GM23338 (cell line): ENCODE measurements around the gene ZDHHC7. TPM values are rescaled to one million over a fixed set of nuclear protein-coding genes. Genes with fewer than 3 reads are reported as not detected.
A peak's percentile ranks its signal among the peaks of the same experiment; 100 is the strongest.

Source experiments
- ATAC-seq: fragments of 200-7000 bp; cut with Tn5 transposase; 3 replicates; pipeline ENCODE4 v1.9.1; 2020
- DNase-seq: peaks from one replicate; pipeline ENCODE4 v3.0.0-alpha.2; 2015; ENCODE audit warnings: low spot score
- H2AFZ ChIP-seq: fragments of 200-600 bp; sonication (generic); 2 replicates; pipeline ENCODE4 v1.8.0; 2016; ENCODE audit warnings: antibody characterized with exemption, mild to moderate bottlenecking, moderate library complexity
- H3F3A ChIP-seq: fragments of 200-600 bp; sonication (generic); replicated peaks from 2 replicates; pipeline ENCODE4 v1.8.0; 2017; ENCODE audit warnings: antibody characterized with exemption, mixed run types, low read depth
- H3K27ac ChIP-seq: fragments of 200-600 bp; sonication (generic); 2 replicates; pipeline ENCODE4 v1.6.1; 2016; ENCODE audit warnings: low read depth
- H3K27me3 ChIP-seq: fragments of 200-600 bp; sonication (generic); 2 replicates; pipeline ENCODE4 v1.8.0; 2016; ENCODE audit warnings: mild to moderate bottlenecking, mixed run types, moderate library complexity; ENCODE audit not compliant: insufficient read depth
- H3K36me3 ChIP-seq: fragments of 200-600 bp; sonication (generic); 2 replicates; pipeline ENCODE4 v1.8.0; 2016; ENCODE audit warnings: mild to moderate bottlenecking; ENCODE audit not compliant: insufficient read depth
- H3K4me1 ChIP-seq: fragments of 200-600 bp; sonication (generic); 2 replicates; pipeline ENCODE4 v1.8.0; 2016; ENCODE audit warnings: mild to moderate bottlenecking, moderate library complexity; ENCODE audit not compliant: insufficient read depth
- H3K4me2 ChIP-seq: fragments of 200-600 bp; sonication (generic); 2 replicates; pipeline ENCODE4 v1.7.1; 2017; ENCODE audit warnings: mixed run types
- H3K4me3 ChIP-seq: fragments of 200-600 bp; sonication (generic); 2 replicates; pipeline ENCODE4 v1.6.1; 2016; ENCODE audit warnings: mixed run types
- H3K79me2 ChIP-seq: fragments of 200-600 bp; sonication (generic); replicated peaks from 2 replicates; pipeline ENCODE4 v1.8.0; 2017; ENCODE audit warnings: mild to moderate bottlenecking; ENCODE audit not compliant: insufficient read depth
- H3K9me2 ChIP-seq: fragments of 200-600 bp; sonication (generic); 2 replicates; pipeline ENCODE4 v1.8.0; 2017; ENCODE audit not compliant: insufficient read depth
- H4K20me1 ChIP-seq: fragments of 200-600 bp; sonication (generic); replicated peaks from 2 replicates; pipeline ENCODE4 v1.8.0; 2017; ENCODE audit warnings: mild to moderate bottlenecking; ENCODE audit not compliant: insufficient read depth
- H3K27ac Mint-ChIP-seq: 2 replicates; pipeline ENCODE4 v1.8.0; 2020; ENCODE audit warnings: inconsistent platforms, mild to moderate bottlenecking, moderate library complexity, mixed read lengths
- H3K27me3 Mint-ChIP-seq: 3 replicates; pipeline ENCODE4 v1.8.0; 2022; ENCODE audit warnings: low read depth, mild to moderate bottlenecking, moderate library complexity, mixed read lengths, inconsistent platforms; ENCODE audit not compliant: insufficient read depth, poor library complexity
- H3K36me3 Mint-ChIP-seq: 3 replicates; pipeline ENCODE4 v1.8.0; 2021; ENCODE audit warnings: low read depth, mild to moderate bottlenecking, inconsistent platforms, moderate library complexity, mixed read lengths
- H3K4me1 Mint-ChIP-seq: 3 replicates; pipeline ENCODE4 v1.8.0; 2020; ENCODE audit warnings: mild to moderate bottlenecking, inconsistent platforms, mixed read lengths
- H3K4me3 Mint-ChIP-seq: 3 replicates; pipeline ENCODE4 v1.8.0; 2021; ENCODE audit warnings: moderate library complexity, mild to moderate bottlenecking, inconsistent platforms, mixed read lengths
- H3K9me3 Mint-ChIP-seq: 3 replicates; pipeline ENCODE4 v1.8.0; 2020; ENCODE audit warnings: moderate library complexity, mild to moderate bottlenecking, inconsistent platforms, mixed read lengths
- CREB1 ChIP-seq: fragments of 250-450 bp; sonication (Bioruptor Pico); IDR thresholded peaks from 2 replicates; pipeline ENCODE4 v1.5.0; 2020; ENCODE audit warnings: low read depth, mild to moderate bottlenecking, moderate library complexity
- ETS1 ChIP-seq: IDR thresholded peaks from 2 replicates; pipeline ENCODE4 v1.6.1; 2016; ENCODE audit warnings: antibody characterized with exemption
- EZH2 ChIP-seq: fragments of 200-600 bp; sonication (generic); IDR thresholded peaks from one replicate; pipeline ENCODE4 v1.8.0; 2017; ENCODE audit warnings: antibody characterized with exemption, mild to moderate bottlenecking, low read depth; ENCODE audit not compliant: unreplicated experiment
- EZH2phosphoT487 ChIP-seq: fragments of 200-600 bp; sonication (generic); IDR thresholded peaks from one replicate; pipeline ENCODE4 v1.8.1; 2018; ENCODE audit warnings: antibody characterized with exemption; ENCODE audit not compliant: unreplicated experiment
- JUNB ChIP-seq: IDR thresholded peaks from one replicate; pipeline ENCODE4 v1.6.1; 2016; ENCODE audit warnings: antibody characterized with exemption; ENCODE audit not compliant: unreplicated experiment
- NANOG ChIP-seq: IDR thresholded peaks from 2 replicates; pipeline ENCODE4 v1.6.1; 2016; ENCODE audit warnings: antibody characterized with exemption, borderline replicate concordance
- POLR2AphosphoS5 ChIP-seq: IDR thresholded peaks from 2 replicates; pipeline ENCODE4 v1.6.1; 2016; ENCODE audit warnings: antibody characterized with exemption, low read depth
- STAT1 ChIP-seq: IDR thresholded peaks from one replicate; pipeline ENCODE4 v1.6.1; 2016; ENCODE audit warnings: antibody characterized with exemption; ENCODE audit not compliant: unreplicated experiment
- ZNF114 ChIP-seq: fragments of 250-450 bp; sonication (Bioruptor Pico); IDR thresholded peaks from 2 replicates; pipeline ENCODE4 v1.5.0; 2020; ENCODE audit warnings: mild to moderate bottlenecking, moderate library complexity
- ZNF331 ChIP-seq: fragments of 250-450 bp; sonication (Bioruptor Pico); IDR thresholded peaks from 2 replicates; pipeline ENCODE4 v1.5.0; 2020; ENCODE audit warnings: low read depth, mild to moderate bottlenecking, moderate library complexity
- polyA plus RNA-seq: library from polyadenylated mRNA; unstranded; fragments of >200 nt; fragmentation: Nextera tagmentation; extraction: Ambion mirVana; gene quantifications from 2 replicates; pipeline ENCODE4 v1.2.1, GENCODE V29; 2016
- total RNA-seq: library from RNA; depleted of rRNA; stranded (reverse); fragments of >200 nt; shearing (Covaris generic); gene quantifications from 2 replicates; pipeline ENCODE4 v1.2.3, GENCODE V29; 2014
- TF ChIP-seq, protein P1 (sequence below), 2 experiments: fragments of 200-600 bp in 1 of 2; sonication (generic) in 1 of 2; conservative IDR thresholded peaks; 2 replicates each; pipeline versions ENCODE4 v1.5.1 to v1.6.1; 2016 to 2017; ENCODE audit warnings: antibody characterized with exemption in 2 of 2, low read depth in 2 of 2, mild to moderate bottlenecking in 2 of 2, moderate library complexity in 1 of 2

ZDHHC7 gene
- total and polyA plus RNA-seq, 2 experiments from 2014 or later: 13.1 to 46.1 TPM

DNA sequence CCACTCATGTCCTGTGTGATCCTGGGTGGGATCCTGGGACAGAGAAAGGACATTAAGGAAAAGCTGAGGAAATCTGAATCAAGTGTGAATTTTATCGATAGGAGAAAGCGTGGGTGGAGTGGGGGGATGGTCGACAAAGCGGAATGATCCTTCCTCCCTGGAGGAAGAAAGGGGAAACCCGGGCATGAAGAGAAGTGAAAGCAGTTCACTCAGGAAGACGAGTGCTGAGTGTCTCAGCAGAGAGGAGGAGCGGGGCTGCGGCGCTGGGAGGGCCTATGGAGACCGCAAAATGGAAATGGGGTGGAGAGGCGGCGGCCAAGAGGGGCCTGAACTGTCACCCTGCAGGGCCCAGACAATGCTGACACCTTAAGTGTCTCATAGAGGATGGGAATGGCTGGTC is 8.7 kb downstream of the ZDHHC7 start (continued):
- no peak for TF ChIP-seq NANOG
- no peak for TF ChIP-seq POLR2AphosphoS5
- TF ChIP-seq, protein P1, sequence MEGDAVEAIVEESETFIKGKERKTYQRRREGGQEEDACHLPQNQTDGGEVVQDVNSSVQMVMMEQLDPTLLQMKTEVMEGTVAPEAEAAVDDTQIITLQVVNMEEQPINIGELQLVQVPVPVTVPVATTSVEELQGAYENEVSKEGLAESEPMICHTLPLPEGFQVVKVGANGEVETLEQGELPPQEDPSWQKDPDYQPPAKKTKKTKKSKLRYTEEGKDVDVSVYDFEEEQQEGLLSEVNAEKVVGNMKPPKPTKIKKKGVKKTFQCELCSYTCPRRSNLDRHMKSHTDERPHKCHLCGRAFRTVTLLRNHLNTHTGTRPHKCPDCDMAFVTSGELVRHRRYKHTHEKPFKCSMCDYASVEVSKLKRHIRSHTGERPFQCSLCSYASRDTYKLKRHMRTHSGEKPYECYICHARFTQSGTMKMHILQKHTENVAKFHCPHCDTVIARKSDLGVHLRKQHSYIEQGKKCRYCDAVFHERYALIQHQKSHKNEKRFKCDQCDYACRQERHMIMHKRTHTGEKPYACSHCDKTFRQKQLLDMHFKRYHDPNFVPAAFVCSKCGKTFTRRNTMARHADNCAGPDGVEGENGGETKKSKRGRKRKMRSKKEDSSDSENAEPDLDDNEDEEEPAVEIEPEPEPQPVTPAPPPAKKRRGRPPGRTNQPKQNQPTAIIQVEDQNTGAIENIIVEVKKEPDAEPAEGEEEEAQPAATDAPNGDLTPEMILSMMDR (conservative IDR thresholded peaks at IDR 0.05; ENCODE audit: low read depth in 2 of 2): no peak
- no peak for TF ChIP-seq EZH2
- no peak for TF ChIP-seq ZNF114 (CRISPR knock-in tag)
- TF ChIP-seq JUNB: no peak
- no peak for TF ChIP-seq ZNF331 (CRISPR knock-in tag)

DNA sequence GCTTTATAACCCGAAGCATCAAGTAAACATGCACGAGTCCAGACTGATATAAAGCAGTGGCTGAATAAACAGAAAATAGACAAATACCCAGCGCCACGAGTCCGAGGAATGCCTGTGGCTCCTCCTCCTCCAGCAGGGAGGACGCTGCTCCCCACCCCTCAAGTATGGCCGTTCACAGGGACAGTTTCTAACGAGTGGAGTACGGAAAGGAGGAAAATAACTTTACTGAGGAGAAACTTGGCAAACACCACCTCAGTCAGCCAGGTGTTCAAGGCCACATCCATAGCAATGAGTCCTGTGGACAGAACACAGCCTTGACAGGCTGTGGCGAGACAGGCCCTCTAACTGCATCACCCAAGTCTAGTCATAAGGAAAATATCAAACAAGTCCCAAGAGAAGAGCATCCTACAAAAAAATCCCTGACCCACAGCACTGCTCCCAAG is 9.2 kb downstream of the ZDHHC7 start:
- no peaks in the 10 kb centered on the region for H3K9me2 ChIP-seq
- H3K4me1 ChIP-seq: no peaks in the 10 kb centered on the region; the same call in 1 of the 2 replicates
- H2AFZ ChIP-seq: no peak overlapping the region
- H3K4me1 Mint-ChIP-seq: peaks cover 35% of the 10 kb centered on the region
- no peak for ATAC-seq
- H3K4me3 Mint-ChIP-seq: no peak overlapping the region
- peaks cover 5% of the 10 kb centered on the region; the same call in 1 of the 3 replicates for H3K36me3 Mint-ChIP-seq
- 0 out of 2 replicates have a peak, but pooled peaks cover 5% of the 10 kb centered on the region for H3F3A ChIP-seq
- H4K20me1 ChIP-seq: peaks cover 39% of the 10 kb centered on the region
- DNase-seq: no peak
- H3K4me2 ChIP-seq: no peak overlapping the region
- no peaks in the 10 kb centered on the region for H3K27me3 ChIP-seq
- H3K27me3 Mint-ChIP-seq: peaks cover 6% of the 10 kb centered on the region
- TF ChIP-seq NANOG: no peak
- TF ChIP-seq CREB1 (CRISPR knock-in tag): no peak
- no peaks in the 10 kb centered on the region for H3K9me3 Mint-ChIP-seq
- peak overlapping the region; percentile 12 for H3K27ac Mint-ChIP-seq
- H3K27ac ChIP-seq: peak overlapping the region; percentile 50; the same call in 1 of the 2 replicates
- no peak overlapping the region for H3K4me3 ChIP-seq
- H3K36me3 ChIP-seq: no peaks in the 10 kb centered on the region
- H3K79me2 ChIP-seq: peaks cover 94% of the 10 kb centered on the region

DNA sequence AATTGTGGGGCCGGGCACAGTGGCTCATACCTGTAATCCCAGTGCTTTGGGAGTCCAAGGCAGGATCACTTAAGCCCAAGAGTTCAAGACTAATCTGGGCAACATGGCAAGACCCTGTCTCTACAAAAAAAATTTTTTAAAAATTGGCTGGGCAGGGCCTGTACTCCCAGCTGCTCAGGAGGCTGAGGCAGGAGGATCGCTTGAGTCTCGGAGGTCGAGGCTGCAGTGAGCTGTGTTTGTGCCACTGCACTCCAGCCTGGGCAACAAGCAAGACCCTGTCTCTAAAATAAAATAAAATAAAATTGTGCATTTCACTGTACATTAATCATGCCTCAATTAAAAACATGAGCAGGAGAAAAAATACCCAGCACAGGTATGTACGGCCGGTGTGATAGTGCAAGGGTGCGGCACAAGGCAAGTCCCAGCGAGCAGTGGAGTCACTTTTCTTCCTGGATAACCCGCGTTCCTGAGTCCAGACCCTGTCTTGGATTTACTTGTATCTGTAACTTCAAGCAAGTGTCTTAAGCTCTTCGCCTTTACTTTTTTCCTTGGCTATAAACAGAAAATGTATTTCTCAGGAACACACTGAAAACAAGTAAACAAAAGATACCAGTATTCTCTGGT is 11.4 kb downstream of the ZDHHC7 start:
- no peaks in the 10 kb centered on the region for H3K4me1 ChIP-seq
- DNase-seq: no peak
- ATAC-seq: no peak
- Mint-ChIP-seq H3K4me3 (no peak overlapping the region), H3K9me3 (no peaks in the 10 kb centered on the region), H3K27me3 (peaks cover 6% of the 10 kb centered on the region), H3K27ac (no peak overlapping the region), H3K36me3 (peaks cover 14% of the 10 kb centered on the region), H3K4me1 (peaks cover 31% of the 10 kb centered on the region)
- no peak overlapping the region for H3K4me2 ChIP-seq
- peaks cover 37% of the 10 kb centered on the region for H4K20me1 ChIP-seq
- H3F3A ChIP-seq: no peaks in the 10 kb centered on the region
- H3K79me2 ChIP-seq: peaks cover 88% of the 10 kb centered on the region
- no peaks in the 10 kb centered on the region for H3K36me3 ChIP-seq
- no peaks in the 10 kb centered on the region for H3K27me3 ChIP-seq
- H3K27ac ChIP-seq: no peak overlapping the region
- H3K9me2 ChIP-seq: no peaks in the 10 kb centered on the region
- H2AFZ ChIP-seq: no peak overlapping the region
- H3K4me3 ChIP-seq: no peak overlapping the region
- TF ChIP-seq EZH2phosphoT487 (no peak), ZNF114 (CRISPR knock-in tag) (no peak), ETS1 (no peak), JUNB (no peak), STAT1 (no peak), EZH2 (no peak)
- TF ChIP-seq, protein P1 (conservative IDR thresholded peaks at IDR 0.05; ENCODE audit: low read depth in 2 of 2): no peak
